HEK293 (cell line): Measurements from ENCODE around the gene CPM.

Source experiments
- REPIN1 ChIP-seq: fragments of 450-650 bp; formaldehyde crosslinking; IDR thresholded peaks from 2 replicates; pipeline ENCODE4 v1.5.1; 2017; ENCODE audit warnings: missing biosample characterization, missing genetic modification characterization, low read depth
- SALL2 ChIP-seq: fragments of 450-650 bp; formaldehyde crosslinking; IDR thresholded peaks from 2 replicates; pipeline ENCODE4 v1.5.0; 2017; ENCODE audit warnings: missing biosample characterization, mild to moderate bottlenecking, missing genetic modification characterization, borderline replicate concordance
- SETDB1 ChIP-seq: IDR thresholded peaks from one replicate; pipeline ENCODE4 v1.6.1; 2017; ENCODE audit warnings: mild to moderate bottlenecking, low read length, moderate library complexity, mixed read lengths; ENCODE audit not compliant: insufficient read length
- YY1 ChIP-seq: fragments of 450-650 bp; formaldehyde crosslinking; IDR thresholded peaks from 2 replicates; pipeline ENCODE4 v1.5.1; 2018; ENCODE audit warnings: missing biosample characterization, missing genetic modification characterization
- ZBTB21 ChIP-seq: fragments of 450-650 bp; formaldehyde crosslinking; IDR thresholded peaks from 2 replicates; pipeline ENCODE4 v1.5.1; 2017; ENCODE audit warnings: missing biosample characterization, missing genetic modification characterization
- ZNF132 ChIP-seq: fragments of 450-650 bp; formaldehyde crosslinking; IDR thresholded peaks from 2 replicates; pipeline ENCODE4 v1.5.1; 2017; ENCODE audit warnings: missing biosample characterization, missing genetic modification characterization, borderline replicate concordance
- ZNF174 ChIP-seq: fragments of 450-650 bp; formaldehyde crosslinking; IDR thresholded peaks from 2 replicates; pipeline ENCODE4 v1.5.0; 2017; ENCODE audit warnings: missing biosample characterization, mild to moderate bottlenecking, missing genetic modification characterization
- ZNF223 ChIP-seq: fragments of 450-650 bp; formaldehyde crosslinking; IDR thresholded peaks from 2 replicates; pipeline ENCODE4 v1.5.1; 2016; ENCODE audit warnings: missing biosample characterization, missing genetic modification characterization
- TF ChIP-seq, protein P1 (sequence below): fragments of 450-650 bp; formaldehyde crosslinking; IDR thresholded peaks from 2 replicates; pipeline ENCODE4 v1.5.1; 2016; ENCODE audit warnings: missing biosample characterization, missing genetic modification characterization
- TF ChIP-seq, protein P2 (sequence below): fragments of 450-650 bp; formaldehyde crosslinking; IDR thresholded peaks from 2 replicates; pipeline ENCODE4 v1.5.1; 2017; ENCODE audit warnings: missing biosample characterization, missing genetic modification characterization
- TF ChIP-seq, protein P3 (sequence below): fragments of 450-650 bp; formaldehyde crosslinking; IDR thresholded peaks from 2 replicates; pipeline ENCODE4 v1.5.1; 2016; ENCODE audit warnings: missing biosample characterization, missing genetic modification characterization
- TF ChIP-seq, protein P4 (sequence below): fragments of 450-650 bp; formaldehyde crosslinking; IDR thresholded peaks from 2 replicates; pipeline ENCODE4 v1.5.1; 2016; ENCODE audit warnings: missing biosample characterization, missing genetic modification characterization
- TF ChIP-seq, protein P5 (sequence below): fragments of 450-650 bp; formaldehyde crosslinking; IDR thresholded peaks from 2 replicates; pipeline ENCODE4 v1.5.1; 2017; ENCODE audit warnings: missing biosample characterization, missing genetic modification characterization

DNA sequence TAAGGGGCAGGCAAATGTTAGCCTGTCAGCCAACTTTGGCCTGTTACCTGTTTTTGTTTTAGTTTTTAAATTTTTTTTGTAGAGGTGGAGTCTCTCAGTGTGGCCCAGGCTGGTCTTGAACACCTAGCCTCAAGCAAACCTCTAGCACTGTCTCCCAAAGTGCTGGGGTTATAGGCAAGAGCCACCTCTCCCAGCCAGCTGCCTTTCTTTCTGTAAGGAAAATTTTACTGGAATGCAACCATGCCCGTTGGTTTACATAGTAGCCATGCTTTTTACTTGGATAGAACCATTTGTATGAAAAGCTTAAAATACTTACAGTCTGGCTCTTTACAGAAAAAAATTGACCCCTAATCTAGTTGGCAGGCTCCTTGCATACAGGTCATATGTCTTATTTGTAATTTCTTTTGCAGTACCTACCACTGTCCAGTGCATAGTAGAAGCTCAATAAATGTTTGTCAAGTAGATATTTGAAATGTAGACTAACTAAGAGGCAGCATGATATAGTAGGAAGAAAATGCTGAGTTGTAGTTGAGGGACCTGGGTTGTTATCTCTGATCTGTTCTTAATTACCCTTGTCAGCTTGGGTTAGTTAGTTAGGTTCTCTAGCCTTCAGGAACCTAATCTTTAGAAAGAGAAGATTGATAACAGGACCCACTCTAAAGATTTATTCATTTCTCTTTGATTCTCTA is 120.3 kb downstream of the CPM start:
- TF ChIP-seq ZNF174 (tag by site-specific recombination): no peak
- TF ChIP-seq, protein P1, sequence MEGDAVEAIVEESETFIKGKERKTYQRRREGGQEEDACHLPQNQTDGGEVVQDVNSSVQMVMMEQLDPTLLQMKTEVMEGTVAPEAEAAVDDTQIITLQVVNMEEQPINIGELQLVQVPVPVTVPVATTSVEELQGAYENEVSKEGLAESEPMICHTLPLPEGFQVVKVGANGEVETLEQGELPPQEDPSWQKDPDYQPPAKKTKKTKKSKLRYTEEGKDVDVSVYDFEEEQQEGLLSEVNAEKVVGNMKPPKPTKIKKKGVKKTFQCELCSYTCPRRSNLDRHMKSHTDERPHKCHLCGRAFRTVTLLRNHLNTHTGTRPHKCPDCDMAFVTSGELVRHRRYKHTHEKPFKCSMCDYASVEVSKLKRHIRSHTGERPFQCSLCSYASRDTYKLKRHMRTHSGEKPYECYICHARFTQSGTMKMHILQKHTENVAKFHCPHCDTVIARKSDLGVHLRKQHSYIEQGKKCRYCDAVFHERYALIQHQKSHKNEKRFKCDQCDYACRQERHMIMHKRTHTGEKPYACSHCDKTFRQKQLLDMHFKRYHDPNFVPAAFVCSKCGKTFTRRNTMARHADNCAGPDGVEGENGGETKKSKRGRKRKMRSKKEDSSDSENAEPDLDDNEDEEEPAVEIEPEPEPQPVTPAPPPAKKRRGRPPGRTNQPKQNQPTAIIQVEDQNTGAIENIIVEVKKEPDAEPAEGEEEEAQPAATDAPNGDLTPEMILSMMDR: no peak
- no peak for TF ChIP-seq ZNF223
- TF ChIP-seq, protein P2, sequence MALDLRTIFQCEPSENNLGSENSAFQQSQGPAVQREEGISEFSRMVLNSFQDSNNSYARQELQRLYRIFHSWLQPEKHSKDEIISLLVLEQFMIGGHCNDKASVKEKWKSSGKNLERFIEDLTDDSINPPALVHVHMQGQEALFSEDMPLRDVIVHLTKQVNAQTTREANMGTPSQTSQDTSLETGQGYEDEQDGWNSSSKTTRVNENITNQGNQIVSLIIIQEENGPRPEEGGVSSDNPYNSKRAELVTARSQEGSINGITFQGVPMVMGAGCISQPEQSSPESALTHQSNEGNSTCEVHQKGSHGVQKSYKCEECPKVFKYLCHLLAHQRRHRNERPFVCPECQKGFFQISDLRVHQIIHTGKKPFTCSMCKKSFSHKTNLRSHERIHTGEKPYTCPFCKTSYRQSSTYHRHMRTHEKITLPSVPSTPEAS: no peak
- TF ChIP-seq YY1 (tag by site-specific recombination): no peak
- TF ChIP-seq, protein P3, sequence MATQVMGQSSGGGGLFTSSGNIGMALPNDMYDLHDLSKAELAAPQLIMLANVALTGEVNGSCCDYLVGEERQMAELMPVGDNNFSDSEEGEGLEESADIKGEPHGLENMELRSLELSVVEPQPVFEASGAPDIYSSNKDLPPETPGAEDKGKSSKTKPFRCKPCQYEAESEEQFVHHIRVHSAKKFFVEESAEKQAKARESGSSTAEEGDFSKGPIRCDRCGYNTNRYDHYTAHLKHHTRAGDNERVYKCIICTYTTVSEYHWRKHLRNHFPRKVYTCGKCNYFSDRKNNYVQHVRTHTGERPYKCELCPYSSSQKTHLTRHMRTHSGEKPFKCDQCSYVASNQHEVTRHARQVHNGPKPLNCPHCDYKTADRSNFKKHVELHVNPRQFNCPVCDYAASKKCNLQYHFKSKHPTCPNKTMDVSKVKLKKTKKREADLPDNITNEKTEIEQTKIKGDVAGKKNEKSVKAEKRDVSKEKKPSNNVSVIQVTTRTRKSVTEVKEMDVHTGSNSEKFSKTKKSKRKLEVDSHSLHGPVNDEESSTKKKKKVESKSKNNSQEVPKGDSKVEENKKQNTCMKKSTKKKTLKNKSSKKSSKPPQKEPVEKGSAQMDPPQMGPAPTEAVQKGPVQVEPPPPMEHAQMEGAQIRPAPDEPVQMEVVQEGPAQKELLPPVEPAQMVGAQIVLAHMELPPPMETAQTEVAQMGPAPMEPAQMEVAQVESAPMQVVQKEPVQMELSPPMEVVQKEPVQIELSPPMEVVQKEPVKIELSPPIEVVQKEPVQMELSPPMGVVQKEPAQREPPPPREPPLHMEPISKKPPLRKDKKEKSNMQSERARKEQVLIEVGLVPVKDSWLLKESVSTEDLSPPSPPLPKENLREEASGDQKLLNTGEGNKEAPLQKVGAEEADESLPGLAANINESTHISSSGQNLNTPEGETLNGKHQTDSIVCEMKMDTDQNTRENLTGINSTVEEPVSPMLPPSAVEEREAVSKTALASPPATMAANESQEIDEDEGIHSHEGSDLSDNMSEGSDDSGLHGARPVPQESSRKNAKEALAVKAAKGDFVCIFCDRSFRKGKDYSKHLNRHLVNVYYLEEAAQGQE (tag by site-specific recombination): no peak
- TF ChIP-seq, protein P4, sequence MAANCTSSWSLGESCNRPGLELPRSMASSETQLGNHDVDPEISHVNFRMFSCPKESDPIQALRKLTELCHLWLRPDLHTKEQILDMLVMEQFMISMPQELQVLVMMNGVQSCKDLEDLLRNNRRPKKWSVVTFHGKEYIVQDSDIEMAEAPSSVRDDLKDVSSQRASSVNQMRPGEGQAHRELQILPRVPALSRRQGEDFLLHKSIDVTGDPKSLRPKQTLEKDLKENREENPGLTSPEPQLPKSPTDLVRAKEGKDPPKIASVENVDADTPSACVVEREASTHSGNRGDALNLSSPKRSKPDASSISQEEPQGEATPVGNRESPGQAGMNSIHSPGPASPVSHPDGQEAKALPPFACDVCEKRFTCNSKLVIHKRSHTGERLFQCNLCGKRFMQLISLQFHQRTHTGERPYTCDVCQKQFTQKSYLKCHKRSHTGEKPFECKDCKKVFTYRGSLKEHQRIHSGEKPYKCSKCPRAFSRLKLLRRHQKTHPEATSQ (tag by site-specific recombination): no peak
- TF ChIP-seq, protein P5, sequence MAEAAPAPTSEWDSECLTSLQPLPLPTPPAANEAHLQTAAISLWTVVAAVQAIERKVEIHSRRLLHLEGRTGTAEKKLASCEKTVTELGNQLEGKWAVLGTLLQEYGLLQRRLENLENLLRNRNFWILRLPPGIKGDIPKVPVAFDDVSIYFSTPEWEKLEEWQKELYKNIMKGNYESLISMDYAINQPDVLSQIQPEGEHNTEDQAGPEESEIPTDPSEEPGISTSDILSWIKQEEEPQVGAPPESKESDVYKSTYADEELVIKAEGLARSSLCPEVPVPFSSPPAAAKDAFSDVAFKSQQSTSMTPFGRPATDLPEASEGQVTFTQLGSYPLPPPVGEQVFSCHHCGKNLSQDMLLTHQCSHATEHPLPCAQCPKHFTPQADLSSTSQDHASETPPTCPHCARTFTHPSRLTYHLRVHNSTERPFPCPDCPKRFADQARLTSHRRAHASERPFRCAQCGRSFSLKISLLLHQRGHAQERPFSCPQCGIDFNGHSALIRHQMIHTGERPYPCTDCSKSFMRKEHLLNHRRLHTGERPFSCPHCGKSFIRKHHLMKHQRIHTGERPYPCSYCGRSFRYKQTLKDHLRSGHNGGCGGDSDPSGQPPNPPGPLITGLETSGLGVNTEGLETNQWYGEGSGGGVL (tag by site-specific recombination): no peak
- TF ChIP-seq REPIN1 (tag by site-specific recombination): no peak
- no peak for TF ChIP-seq SALL2 (tag by site-specific recombination)
- no peak for TF ChIP-seq SETDB1
- TF ChIP-seq ZNF132 (tag by site-specific recombination): no peak
- TF ChIP-seq ZBTB21: no peak
